Right lobe of liver (tissue), 6 donors: ENCODE measurements around the gene MACROD2. TPM values are rescaled to one million over a fixed set of nuclear protein-coding genes. Genes with fewer than 3 reads are reported as not detected.

Experiments
- ATAC-seq, 4 donors: fragments of 200-7000 bp; cut with Tn5 transposase; one replicate each; pipeline ENCODE4 v1.9.1; 2020; ENCODE audit warnings: mild to moderate bottlenecking in 4 of 4, moderate library complexity in 4 of 4
- DNase-seq, 3 donors: peaks; one replicate each; pipeline ENCODE4 v3.0.0-alpha.2; 2020
- H3K27ac ChIP-seq, 3 donors: fragments of 200-600 bp; one replicate each; pipeline ENCODE4 v1.8.0; 2022
- H3K27me3 ChIP-seq, 2 donors: fragments of 200-600 bp; one replicate each; pipeline ENCODE4 v1.8.0; 2022
- H3K36me3 ChIP-seq, 4 donors: fragments of 200-600 bp; sonication (generic) in 1 of 4; one replicate each; pipeline versions ENCODE4 v1.5.1 to v1.8.0; 2017 to 2022; ENCODE audit warnings: control low read depth in 1 of 4
- H3K4me1 ChIP-seq, 4 donors: fragments of 200-600 bp; sonication (generic) in 1 of 4; one replicate each; pipeline versions ENCODE4 v1.5.1 to v1.8.0; 2017 to 2022; ENCODE audit warnings: control low read depth in 1 of 4
- H3K4me3 ChIP-seq, 3 donors: fragments of 200-600 bp; one replicate each; pipeline ENCODE4 v1.8.0; 2022
- H3K9me3 ChIP-seq, 4 donors: fragments of 200-600 bp; sonication (generic) in 1 of 4; one replicate each; pipeline versions ENCODE4 v1.5.1 to v1.8.0; 2017 to 2022; ENCODE audit warnings: control low read depth in 1 of 4
- CTCF ChIP-seq, 4 donors: fragments of 200-600 bp in 3 of 4; fragments of 450-650 bp in 1 of 4; IDR thresholded peaks; one replicate each; pipeline versions ENCODE4 v1.5.1 to v1.8.0; 2016 to 2022; ENCODE audit warnings: antibody characterized with exemption in 4 of 4, mild to moderate bottlenecking in 2 of 4
- POLR2A ChIP-seq: fragments of 450-650 bp; IDR thresholded peaks from one replicate; pipeline ENCODE4 v1.6.1; 2017; ENCODE audit warnings: antibody characterized with exemption, mild to moderate bottlenecking
- whole genome bisulfite sequencing: methylation state at CpG from one replicate; pipeline ENCODE4 v1.1.6; 2018; ENCODE audit warnings: low coverage, low lambda C conversion rate; ENCODE audit not compliant: insufficient coverage; ENCODE audit errors: missing lambda C conversion rate; 5-methylcytosine and 5-hydroxymethylcytosine counted together
- intact Hi-C, 2 donors: fragments of 100-400 bp; cut with DNase I; formaldehyde crosslinking; loops; one replicate each; pipeline versions ENCODE4 v1.11.2 to v1.14.1; 2022
- total RNA-seq, 6 experiments: library from RNA; depleted of rRNA in 2 of 6; stranded (reverse); fragments of >200 nt in 2 of 6; fragmentation: NEBNext Ultra II Directional in 3 of 6; extraction: Animal tissue kit (Norgen Biotek cat#: 25700) in 3 of 6; gene quantifications; one replicate each; pipeline versions ENCODE4 v1.1.0 to v1.2.4, GENCODE V29; 2016 to 2023
- donor health status: DM: no; HTN: yes; CAD: no.
- donor health status: DM: no; HTN: no; CAD: no.
- donor health status: DM: no; HTN: no; CAD: no.
- donor health status: DM: no; HTN: yes; CAD: no.
- donor health status: DM: no; HTN: yes; CAD: no.

Gene MACROD2
- total RNA-seq, 6 experiments from 2014 or later: 1.2 to 5.5 (median 3.3) TPM

- ATAC-seq (no peak), DNase-seq (no peak)
- intact Hi-C loops: no loop called here
- Histone ChIP-seq H3K4me1 (no peaks in the 10 kb centered on the region), H3K4me3 (no peak overlapping the region), H3K9me3 (no peaks in the 10 kb centered on the region), H3K27me3 (no peaks in the 10 kb centered on the region), H3K36me3 (no peaks in the 10 kb centered on the region), H3K27ac (no peak overlapping the region)
- TF ChIP-seq CTCF (IDR thresholded peaks at IDR 0.05): no peak
- no peak for TF ChIP-seq POLR2A
- 85% methylated on average over 16 of the region's 17 CpGs for WGBS
Observed at GRCh38 chr20:14826543-14827313, 831.4 kb downstream of the MACROD2 start.

DNA sequence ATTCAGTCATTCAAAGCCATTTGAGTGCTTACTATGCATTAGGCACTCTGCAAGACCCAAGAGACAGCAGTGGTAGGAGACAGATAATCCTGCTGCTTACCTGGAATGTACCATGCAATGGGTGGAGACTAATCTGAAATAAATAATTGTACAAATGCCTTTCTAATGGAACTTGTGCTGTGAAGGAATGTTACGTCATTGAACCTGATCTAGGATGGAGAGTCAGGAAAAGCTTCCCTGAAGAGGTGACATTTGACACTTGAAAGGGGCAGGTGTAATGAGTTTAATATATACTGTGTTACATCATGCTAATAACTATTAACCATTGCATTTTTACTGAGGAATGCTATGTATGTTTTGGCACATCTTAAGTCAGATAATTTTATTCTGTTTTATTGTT is 833.1 kb downstream of the MACROD2 start:
- ATAC-seq: no peak
- DNase-seq: no peak
- WGBS: 89% methylated on average over 1 of the region's 1 CpG
- no peak overlapping the region for H3K4me3 ChIP-seq
- intact Hi-C loops: no loop called here
- H3K27me3 ChIP-seq: no peaks in the 10 kb centered on the region
- TF ChIP-seq POLR2A: no peak
- TF ChIP-seq CTCF (IDR thresholded peaks at IDR 0.05): no peak
- H3K27ac ChIP-seq: no peak overlapping the region
- H3K4me1 ChIP-seq: no peaks in the 10 kb centered on the region
- no peaks in the 10 kb centered on the region for H3K36me3 ChIP-seq
- no peaks in the 10 kb centered on the region for H3K9me3 ChIP-seq

DNA sequence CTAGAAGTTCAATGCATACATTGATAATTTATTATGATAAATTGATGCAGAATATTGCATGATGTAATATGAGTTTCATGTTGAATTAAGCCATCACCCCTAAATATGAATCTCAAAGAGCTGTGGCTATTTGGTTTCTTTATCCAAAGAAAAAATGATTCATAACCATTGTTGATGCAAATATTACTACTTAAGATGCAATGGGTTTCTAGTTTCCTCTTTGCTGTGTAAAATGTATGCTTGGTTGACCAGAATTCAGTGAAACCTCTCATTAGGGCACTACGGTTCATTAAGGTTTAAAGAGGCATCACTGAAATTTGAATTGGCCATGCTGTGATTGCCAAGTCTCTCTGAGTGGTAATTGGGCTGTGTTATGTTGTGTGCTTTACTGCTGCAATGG is 834.6 kb downstream of the MACROD2 start:
- Histone ChIP-seq H3K27me3 (no peaks in the 10 kb centered on the region), H3K27ac (no peak overlapping the region), H3K4me1 (no peaks in the 10 kb centered on the region), H3K4me3 (no peak overlapping the region), H3K9me3 (no peaks in the 10 kb centered on the region), H3K36me3 (no peaks in the 10 kb centered on the region)
- intact Hi-C loops: no loop called here
- DNase-seq (no peak), ATAC-seq (no peak)
- WGBS: 71% methylated on average over 1 of the region's 1 CpG
- no peak for TF ChIP-seq CTCF (IDR thresholded peaks at IDR 0.05)
- TF ChIP-seq POLR2A: no peak

DNA sequence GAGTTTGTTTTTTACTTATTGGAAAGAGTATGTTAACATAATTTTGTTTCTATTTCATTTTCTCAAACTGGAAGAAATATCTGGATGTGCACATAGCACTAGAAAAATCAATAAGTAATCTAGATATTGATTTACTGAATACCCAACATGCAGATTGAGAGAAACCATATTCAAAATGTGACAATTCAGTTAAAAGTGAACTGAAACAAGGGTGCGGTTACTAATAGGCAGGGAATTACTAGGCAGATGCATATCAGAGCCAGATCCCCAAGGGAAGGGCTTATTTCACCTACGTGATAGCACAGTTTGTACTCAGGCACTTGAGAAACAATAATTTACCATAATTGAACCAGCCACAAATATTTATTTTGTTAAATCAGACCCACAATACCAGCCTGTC is 835.1 kb downstream of the MACROD2 start:
- TF ChIP-seq CTCF (IDR thresholded peaks at IDR 0.05) (no peak), POLR2A (no peak)
- intact Hi-C loops: no loop called here
- 82% methylated on average over 2 of the region's 2 CpGs for WGBS
- no peak overlapping the region for H3K4me3 ChIP-seq
- H3K4me1 ChIP-seq: no peaks in the 10 kb centered on the region
- no peak for DNase-seq
- H3K27me3 ChIP-seq: no peaks in the 10 kb centered on the region
- no peak overlapping the region for H3K27ac ChIP-seq
- H3K9me3 ChIP-seq: no peaks in the 10 kb centered on the region
- no peak for ATAC-seq
- no peaks in the 10 kb centered on the region for H3K36me3 ChIP-seq
